H9 (cell line): Measurements from ENCODE around the gene ZFYVE19. TPM values are rescaled to one million over a fixed set of nuclear protein-coding genes. Genes with fewer than 3 reads are reported as not detected.

Source experiments
- DNase-seq: peaks from one replicate; pipeline ENCODE4 v3.0.0-alpha.2; 2017
- H2AFZ ChIP-seq: one replicate; pipeline ENCODE4 v1.6.1; 2013; ENCODE audit warnings: mild to moderate bottlenecking, low read length, control low read depth, moderate library complexity
- H2AK5ac ChIP-seq: 2 replicates; pipeline ENCODE4 v1.6.1; 2013; ENCODE audit warnings: low read length, control low read depth, mixed read lengths; ENCODE audit not compliant: insufficient read length
- H2BK120ac ChIP-seq: one replicate; pipeline ENCODE4 v1.6.1; 2013; ENCODE audit warnings: low read depth, mild to moderate bottlenecking, low read length, control low read depth, inconsistent platforms; ENCODE audit not compliant: poor library complexity, severe bottlenecking
- H2BK12ac ChIP-seq: 2 replicates; pipeline ENCODE4 v1.6.1; 2013; ENCODE audit warnings: low read length, control low read depth, mixed read lengths, low read depth; ENCODE audit not compliant: insufficient read length
- H2BK15ac ChIP-seq: 2 replicates; pipeline ENCODE4 v1.6.1; 2013; ENCODE audit warnings: low read depth, low read length, control low read depth
- H2BK20ac ChIP-seq: one replicate; pipeline ENCODE4 v1.6.1; 2013; ENCODE audit warnings: low read depth, mild to moderate bottlenecking, low read length, control low read depth, inconsistent platforms; ENCODE audit not compliant: poor library complexity, severe bottlenecking
- H2BK5ac ChIP-seq: 2 replicates; pipeline ENCODE4 v1.6.1; 2013; ENCODE audit warnings: low read length, control low read depth, mixed read lengths; ENCODE audit not compliant: insufficient read length
- H3K14ac ChIP-seq: 2 replicates; pipeline ENCODE4 v1.6.1; 2013; ENCODE audit warnings: low read length, control low read depth; ENCODE audit not compliant: insufficient read depth
- H3K18ac ChIP-seq: 2 replicates; pipeline ENCODE4 v1.6.1; 2013; ENCODE audit warnings: low read depth, mild to moderate bottlenecking, mixed read lengths, low read length, control low read depth; ENCODE audit not compliant: insufficient read length
- H3K23ac ChIP-seq: 2 replicates; pipeline ENCODE4 v1.6.1; 2013; ENCODE audit warnings: low read length, control low read depth, mixed read lengths, low read depth; ENCODE audit not compliant: insufficient read length
- H3K23me2 ChIP-seq: 2 replicates; pipeline ENCODE4 v1.6.1; 2013; ENCODE audit warnings: low read depth, mild to moderate bottlenecking, mixed read lengths, low read length, control low read depth; ENCODE audit not compliant: insufficient read length, poor library complexity, severe bottlenecking
- H3K27ac ChIP-seq: 2 replicates; pipeline ENCODE4 v1.5.1; 2013; ENCODE audit warnings: low read length, control low read depth, mixed read lengths, low read depth; ENCODE audit not compliant: insufficient read length
- H3K27me3 ChIP-seq: 2 replicates; pipeline ENCODE4 v1.6.1; 2013; ENCODE audit warnings: low read length, control low read depth, inconsistent platforms; ENCODE audit not compliant: insufficient read depth
- H3K4ac ChIP-seq: 2 replicates; pipeline ENCODE4 v1.6.1; 2013; ENCODE audit warnings: low read depth, mild to moderate bottlenecking, control low read depth, inconsistent platforms, low read length, moderate library complexity
- H3K4me1 ChIP-seq: 2 replicates; pipeline ENCODE4 v1.6.1; 2013; ENCODE audit warnings: low read length, control low read depth, inconsistent platforms; ENCODE audit not compliant: insufficient read depth
- H3K4me2 ChIP-seq: 2 replicates; pipeline ENCODE4 v1.6.1; 2013; ENCODE audit warnings: low read length, control low read depth, mixed read lengths; ENCODE audit not compliant: insufficient read length, insufficient read depth
- H3K56ac ChIP-seq: 2 replicates; pipeline ENCODE4 v1.6.1; 2013; ENCODE audit warnings: low read depth, mild to moderate bottlenecking, mixed read lengths, low read length, control low read depth; ENCODE audit not compliant: insufficient read length
- H3K79me1 ChIP-seq: 2 replicates; pipeline ENCODE4 v1.6.1; 2013; ENCODE audit warnings: low read depth, mild to moderate bottlenecking, moderate library complexity, low read length, control low read depth, inconsistent platforms; ENCODE audit not compliant: insufficient read depth, poor library complexity, severe bottlenecking
- H3K79me2 ChIP-seq: 2 replicates; pipeline ENCODE4 v1.6.1; 2013; ENCODE audit warnings: low read length, control low read depth, inconsistent platforms; ENCODE audit not compliant: insufficient read depth
- H3K9ac ChIP-seq: 2 replicates; pipeline ENCODE4 v1.6.1; 2013; ENCODE audit warnings: low read length, control low read depth, mixed read lengths; ENCODE audit not compliant: insufficient read length; ENCODE audit errors: extremely low read depth
- H3K9me3 ChIP-seq: one replicate; pipeline ENCODE4 v1.6.1; 2013; ENCODE audit warnings: low read depth, low read length, inconsistent platforms; ENCODE audit not compliant: control insufficient read depth
- H3T11ph ChIP-seq: one replicate; pipeline ENCODE4 v1.6.1; 2013; ENCODE audit warnings: mild to moderate bottlenecking, low read length, control low read depth, inconsistent platforms
- H4K20me1 ChIP-seq: one replicate; pipeline ENCODE4 v1.6.1; 2013; ENCODE audit not compliant: control insufficient read depth, insufficient read length, insufficient read depth
- H4K5ac ChIP-seq: 2 replicates; pipeline ENCODE4 v1.6.1; 2013; ENCODE audit warnings: low read depth, mild to moderate bottlenecking, mixed read lengths, low read length, control low read depth; ENCODE audit not compliant: insufficient read length
- H4K8ac ChIP-seq: replicated peaks from 2 replicates; pipeline ENCODE4 v1.6.1; 2013; ENCODE audit warnings: low read length, control low read depth, mixed read lengths, low read depth; ENCODE audit not compliant: insufficient read length
- H4K91ac ChIP-seq: 2 replicates; pipeline ENCODE4 v1.6.1; 2013; ENCODE audit warnings: low read depth, mild to moderate bottlenecking, moderate library complexity, mixed read lengths, low read length, control low read depth; ENCODE audit not compliant: insufficient read length
- H3K27ac Mint-ChIP-seq, 3 experiments: 2 replicates in 2 of 3; 3 replicates in 1 of 3; pipeline ENCODE4 v1.8.0; 2020 to 2021; ENCODE audit warnings: mixed read lengths in 3 of 3, mild to moderate bottlenecking in 1 of 3, moderate library complexity in 1 of 3
- H3K27me3 Mint-ChIP-seq: 2 replicates; pipeline ENCODE4 v1.8.0; 2021; ENCODE audit warnings: low read depth, mild to moderate bottlenecking, moderate library complexity, mixed read lengths
- H3K36me3 Mint-ChIP-seq, 3 experiments: 2 replicates in 2 of 3; 3 replicates in 1 of 3; pipeline ENCODE4 v1.8.0; 2020 to 2021; ENCODE audit warnings: low read depth in 3 of 3, mixed read lengths in 3 of 3; ENCODE audit not compliant: insufficient read depth in 1 of 3
- H3K4me1 Mint-ChIP-seq, 2 experiments: 2 replicates each; pipeline ENCODE4 v1.8.0; 2020; ENCODE audit warnings: mixed read lengths in 2 of 2
- H3K4me3 Mint-ChIP-seq, 2 experiments: 2 replicates in 1 of 2; 3 replicates in 1 of 2; pipeline ENCODE4 v1.8.0; 2020 to 2021; ENCODE audit warnings: mild to moderate bottlenecking in 2 of 2, mixed read lengths in 2 of 2, moderate library complexity in 1 of 2
- H3K9me3 Mint-ChIP-seq, 2 experiments: 2 replicates in 1 of 2; 3 replicates in 1 of 2; pipeline ENCODE4 v1.8.0; 2020; ENCODE audit warnings: mild to moderate bottlenecking in 2 of 2, mixed read lengths in 2 of 2, moderate library complexity in 1 of 2
- WGBS: extraction: QIAGEN DNeasy Blood & Tissue Kit; methylation state at CpG from one replicate; pipeline ENCODE4 v1.1.7; 2013; ENCODE audit warnings: missing lambda C conversion rate, low lambda C conversion rate, mixed read lengths; ENCODE audit not compliant: insufficient read length; ENCODE audit errors: extremely low coverage; 5-methylcytosine and 5-hydroxymethylcytosine counted together
- total RNA-seq: library from RNA; stranded (reverse); gene quantifications from 2 replicates; pipeline ENCODE4 v1.2.1, GENCODE V29; 2021
- TF ChIP-seq, protein P1 (sequence below): fragments of 200-600 bp; sonication (generic); conservative IDR thresholded peaks from 3 replicates; pipeline ENCODE4 v1.8.0; 2021; ENCODE audit warnings: antibody characterized with exemption, mild to moderate bottlenecking

ZFYVE19 gene
- total RNA-seq, 1 experiment from 2014 or later = 11.3 TPM

DNA sequence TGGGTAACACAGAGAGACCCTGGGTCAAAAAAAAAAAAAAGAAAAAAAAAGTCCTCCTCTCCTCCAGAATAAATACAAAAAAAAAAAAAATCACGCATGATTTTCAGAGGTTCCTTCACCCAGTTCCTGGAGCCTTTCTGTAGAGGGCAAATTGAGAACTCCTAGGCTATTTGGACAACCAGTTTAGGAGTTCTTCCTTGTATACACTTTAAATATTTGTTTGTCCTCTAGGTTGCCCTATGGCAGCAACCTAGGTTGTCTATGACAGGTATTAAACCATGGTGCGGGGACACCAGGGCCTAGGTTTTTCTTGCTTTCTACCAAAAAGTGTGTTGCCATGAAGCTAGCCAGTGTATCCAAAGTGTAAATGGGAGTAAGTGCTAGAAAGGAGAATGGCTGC is 3.8 kb upstream of the ZFYVE19 start:
- Mint-ChIP-seq H3K27ac (no peak overlapping the region), H3K4me3 (no peak overlapping the region), H3K9me3 (no peaks in the 10 kb centered on the region), H3K4me1 (peaks cover 28 to 32% of the 10 kb centered on the region in 2 experiments), H3K27me3 (no peaks in the 10 kb centered on the region), H3K36me3 (peaks cover 4 to 10% (median 10%) of the 10 kb centered on the region in 3 experiments; a peak in 6 of 7 replicates)
- Histone ChIP-seq H3K27ac (no peak overlapping the region), H3K14ac (no peak overlapping the region), H3K9ac (no peak overlapping the region), H2BK5ac (no peak overlapping the region), H2BK120ac (no peak overlapping the region), H3K56ac (no peak overlapping the region), H3K23ac (no peak overlapping the region), H2BK12ac (no peak overlapping the region), H3K79me1 (no peaks in the 10 kb centered on the region), H3K79me2 (no peaks in the 10 kb centered on the region), H2BK20ac (no peak overlapping the region), H3K27me3 (no peaks in the 10 kb centered on the region), H4K91ac (no peak overlapping the region), H2AFZ (no peak overlapping the region), H4K20me1 (no peaks in the 10 kb centered on the region), H3K4ac (no peak overlapping the region), H4K8ac (no peak overlapping the region), H2BK15ac (no peak overlapping the region), H4K5ac (no peak overlapping the region), H3K9me3 (no peaks in the 10 kb centered on the region), H3K4me2 (no peak overlapping the region), H3K23me2 (peaks cover 4% of the 10 kb centered on the region), H3T11ph (no peak overlapping the region), H3K4me1 (peaks cover 15% of the 10 kb centered on the region), H3K18ac (no peak overlapping the region), H2AK5ac (no peak overlapping the region)
- no peak for DNase-seq
- TF ChIP-seq, protein P1, sequence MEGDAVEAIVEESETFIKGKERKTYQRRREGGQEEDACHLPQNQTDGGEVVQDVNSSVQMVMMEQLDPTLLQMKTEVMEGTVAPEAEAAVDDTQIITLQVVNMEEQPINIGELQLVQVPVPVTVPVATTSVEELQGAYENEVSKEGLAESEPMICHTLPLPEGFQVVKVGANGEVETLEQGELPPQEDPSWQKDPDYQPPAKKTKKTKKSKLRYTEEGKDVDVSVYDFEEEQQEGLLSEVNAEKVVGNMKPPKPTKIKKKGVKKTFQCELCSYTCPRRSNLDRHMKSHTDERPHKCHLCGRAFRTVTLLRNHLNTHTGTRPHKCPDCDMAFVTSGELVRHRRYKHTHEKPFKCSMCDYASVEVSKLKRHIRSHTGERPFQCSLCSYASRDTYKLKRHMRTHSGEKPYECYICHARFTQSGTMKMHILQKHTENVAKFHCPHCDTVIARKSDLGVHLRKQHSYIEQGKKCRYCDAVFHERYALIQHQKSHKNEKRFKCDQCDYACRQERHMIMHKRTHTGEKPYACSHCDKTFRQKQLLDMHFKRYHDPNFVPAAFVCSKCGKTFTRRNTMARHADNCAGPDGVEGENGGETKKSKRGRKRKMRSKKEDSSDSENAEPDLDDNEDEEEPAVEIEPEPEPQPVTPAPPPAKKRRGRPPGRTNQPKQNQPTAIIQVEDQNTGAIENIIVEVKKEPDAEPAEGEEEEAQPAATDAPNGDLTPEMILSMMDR = no peak
- no CpG with 5 or more reads among the region's 2 CpGs for WGBS
